GM19239 (cell line): ENCODE results near the gene LRRC58.
A peak's percentile ranks its signal among the peaks of the same experiment; 100 is the strongest.
"Not testable (repeated sequence)": the region's sequence is repeated elsewhere in the genome, so short reads cannot be mapped to it uniquely, and the experiment has no call there.

Source experiments
- DNase-seq: peaks from one replicate; pipeline ENCODE4 v3.0.0; 2011; ENCODE audit warnings: low spot score; ENCODE audit not compliant: insufficient read length
- FAIRE-seq: peaks from 2 replicates; lab custom pipeline; 2011; peaks lifted over from hg19 to GRCh38; lab: Jason Lieb, UNC

Gene LRRC58

DNA sequence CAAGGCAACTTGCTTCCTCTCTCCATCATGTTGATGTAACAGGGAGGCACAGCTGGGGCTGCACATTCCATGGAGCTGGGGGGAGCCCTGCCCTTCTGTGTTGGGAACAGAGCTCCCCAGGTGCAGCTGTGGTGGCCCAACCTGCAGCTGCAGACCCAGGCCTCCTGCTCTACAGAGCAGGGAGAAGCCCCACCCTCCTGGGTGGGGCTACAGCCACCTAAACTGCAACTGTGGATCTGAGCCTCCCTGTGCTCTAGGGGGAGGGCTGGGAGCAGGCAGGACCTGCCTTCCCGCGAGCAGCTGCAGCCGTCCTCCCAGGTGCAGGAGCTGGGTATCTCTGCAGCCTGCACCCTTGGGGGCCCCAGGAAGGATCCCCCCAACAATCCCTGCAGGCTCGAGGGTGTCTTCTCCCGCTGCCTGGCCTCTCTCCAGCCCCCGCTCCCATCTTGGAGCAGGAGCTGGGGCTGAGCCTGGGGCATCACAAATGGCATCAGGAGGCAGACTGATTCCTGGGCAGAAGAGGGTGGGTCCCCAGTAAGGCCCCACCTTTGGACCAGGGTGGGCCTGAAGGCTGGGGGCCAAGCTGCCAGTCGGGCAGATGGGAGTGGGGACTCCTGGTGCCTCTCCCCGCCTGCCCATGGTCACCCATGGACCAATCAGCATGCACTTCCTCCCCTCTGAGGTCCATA is 7.4 kb downstream of the LRRC58 start:
- FAIRE-seq: no peak
- DNase-seq: no peak

DNA sequence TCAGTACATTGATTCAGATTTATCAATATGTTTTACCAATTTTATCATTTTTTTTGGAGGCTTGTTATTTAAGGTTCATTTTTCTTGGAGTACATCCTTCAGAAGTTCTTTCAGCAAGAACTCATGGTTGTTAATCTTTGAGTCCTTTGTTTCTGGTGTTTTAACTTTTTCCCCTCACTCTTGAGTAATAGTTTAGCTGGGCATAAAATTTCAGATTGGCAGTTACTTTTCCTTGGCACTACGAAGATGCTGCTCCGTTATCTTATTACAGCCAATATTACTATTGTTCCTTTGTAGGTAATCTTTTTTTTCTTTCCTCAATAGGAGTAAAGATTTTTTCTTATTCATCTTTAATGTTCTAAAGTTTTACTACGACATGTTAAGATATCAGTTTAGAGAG is 9.8 kb downstream of the LRRC58 start:
- no peak for DNase-seq
- FAIRE-seq: no peak

DNA sequence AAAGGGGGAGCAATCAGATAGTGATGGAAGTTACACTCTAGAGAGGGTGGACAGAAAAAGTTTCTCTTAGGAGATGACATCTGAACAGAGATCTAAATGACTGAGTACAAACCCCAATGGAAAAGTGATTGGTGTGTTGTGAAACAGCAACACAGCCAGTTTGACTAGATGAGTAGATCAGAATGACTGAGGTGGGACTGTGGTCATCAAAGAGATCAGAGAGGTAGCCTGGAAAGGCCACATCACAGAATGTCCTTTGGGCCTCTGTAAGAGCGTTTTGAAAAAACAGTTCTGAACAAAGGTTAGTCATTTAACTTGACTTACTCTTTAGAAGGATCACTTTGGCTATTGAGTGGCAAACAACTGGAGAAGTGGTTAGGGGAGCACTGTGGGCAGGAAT is 10.6 kb downstream of the LRRC58 start:
- FAIRE-seq (no peak), DNase-seq (no peak)

DNA sequence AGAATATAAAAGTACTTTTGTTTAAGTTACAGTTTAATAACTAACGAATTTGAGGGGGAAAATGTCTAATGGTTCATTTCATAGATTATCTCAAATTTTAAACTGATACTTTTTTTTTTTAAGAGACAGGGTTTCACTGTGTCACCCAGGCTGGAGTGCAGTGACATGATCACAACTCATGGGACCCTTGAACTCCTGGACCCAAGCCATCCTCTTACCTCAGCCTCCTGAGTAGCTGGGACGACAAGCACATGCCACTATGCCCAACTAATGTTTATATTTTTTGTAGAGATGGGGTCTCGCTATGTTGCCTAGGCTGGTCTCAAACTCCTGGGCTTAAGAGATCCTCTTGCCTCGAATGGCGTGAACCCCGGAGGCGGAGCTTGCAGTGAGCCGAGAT is 16.5 kb downstream of the LRRC58 start:
- no peak for FAIRE-seq
- DNase-seq: no peak

DNA sequence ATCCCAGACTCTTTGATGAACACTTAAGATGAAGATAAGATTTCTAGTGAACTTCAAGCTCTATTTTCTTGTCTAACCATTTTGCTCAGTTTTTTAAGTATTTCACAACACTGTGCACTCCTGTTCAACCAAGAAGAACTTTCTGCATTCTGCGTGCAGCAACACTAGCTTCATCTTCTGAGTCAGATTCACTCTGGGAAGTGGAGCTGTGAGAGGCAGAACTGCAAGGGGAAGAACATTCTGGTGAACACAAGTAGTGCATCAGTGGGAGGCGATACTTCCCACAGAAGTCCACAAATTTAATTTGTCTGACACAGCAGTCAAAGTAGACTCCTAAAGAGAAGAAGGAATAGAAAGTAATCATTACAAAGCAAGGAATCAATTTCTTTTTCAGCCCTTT is 18.1 kb downstream of the LRRC58 start:
- DNase-seq (no peak), FAIRE-seq (peak; percentile 37)

DNA sequence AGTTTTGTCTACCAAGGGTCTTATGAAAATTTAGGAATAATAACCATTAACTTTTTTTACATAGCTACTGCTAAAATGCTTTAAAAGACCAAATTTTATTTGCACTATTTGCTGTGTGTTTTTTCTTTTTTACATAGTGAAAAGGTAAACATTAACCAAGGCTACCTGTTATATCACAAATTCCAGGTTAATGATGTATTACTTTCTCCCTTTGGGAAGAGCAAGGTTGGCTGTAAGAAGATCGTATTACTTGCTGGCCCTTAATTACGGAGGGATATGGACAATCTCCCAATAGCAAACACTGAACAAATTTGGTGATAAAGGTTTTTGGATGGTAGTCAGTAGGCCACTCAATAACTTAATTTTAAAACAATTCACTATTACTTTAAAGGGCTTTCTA is 22.4 kb downstream of the LRRC58 start:
- DNase-seq (no peak), FAIRE-seq (peak; percentile 71)

DNA sequence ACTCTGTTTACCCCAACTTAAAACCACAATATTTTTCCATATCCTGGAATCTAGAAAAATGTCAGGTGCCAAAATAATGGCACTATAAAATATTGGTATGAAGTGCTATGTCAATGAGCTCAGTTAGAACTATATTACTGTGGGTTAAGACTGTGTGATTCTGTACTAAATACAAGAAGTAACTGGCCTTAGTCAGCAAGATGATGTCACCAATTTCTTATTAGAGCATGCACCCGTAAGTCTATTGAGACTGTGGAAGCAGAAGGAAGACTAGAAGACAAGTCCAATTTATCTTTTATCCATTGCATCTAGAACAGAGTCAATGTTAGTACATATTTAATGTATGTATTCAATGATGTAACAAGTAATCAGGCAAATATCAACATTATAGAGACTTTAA is 25.0 kb downstream of the LRRC58 start:
- no peak for FAIRE-seq

DNA sequence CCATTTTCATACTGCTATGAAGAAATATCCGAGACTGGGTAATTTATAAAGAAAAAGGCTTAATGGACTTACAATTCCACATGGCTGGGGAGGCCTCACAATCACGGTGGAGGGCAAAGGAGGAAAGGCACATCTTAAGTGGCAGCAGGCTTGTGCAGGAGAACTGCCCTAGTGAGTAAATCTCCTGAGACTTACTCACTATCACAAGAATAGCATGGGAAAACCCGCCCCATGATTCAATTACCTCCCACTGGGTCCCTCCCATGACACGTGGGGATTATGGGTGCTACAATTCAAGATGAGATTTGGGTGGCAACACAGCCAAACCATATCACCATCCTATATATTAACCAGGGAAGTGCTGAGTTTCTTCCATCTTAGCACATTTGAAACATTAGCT is 25.4 kb downstream of the LRRC58 start:
- FAIRE-seq, DNase-seq: not testable (repeated sequence)

More for the DNA sequence above, 25.0 kb downstream of the LRRC58 start:
- no peak for DNase-seq

DNA sequence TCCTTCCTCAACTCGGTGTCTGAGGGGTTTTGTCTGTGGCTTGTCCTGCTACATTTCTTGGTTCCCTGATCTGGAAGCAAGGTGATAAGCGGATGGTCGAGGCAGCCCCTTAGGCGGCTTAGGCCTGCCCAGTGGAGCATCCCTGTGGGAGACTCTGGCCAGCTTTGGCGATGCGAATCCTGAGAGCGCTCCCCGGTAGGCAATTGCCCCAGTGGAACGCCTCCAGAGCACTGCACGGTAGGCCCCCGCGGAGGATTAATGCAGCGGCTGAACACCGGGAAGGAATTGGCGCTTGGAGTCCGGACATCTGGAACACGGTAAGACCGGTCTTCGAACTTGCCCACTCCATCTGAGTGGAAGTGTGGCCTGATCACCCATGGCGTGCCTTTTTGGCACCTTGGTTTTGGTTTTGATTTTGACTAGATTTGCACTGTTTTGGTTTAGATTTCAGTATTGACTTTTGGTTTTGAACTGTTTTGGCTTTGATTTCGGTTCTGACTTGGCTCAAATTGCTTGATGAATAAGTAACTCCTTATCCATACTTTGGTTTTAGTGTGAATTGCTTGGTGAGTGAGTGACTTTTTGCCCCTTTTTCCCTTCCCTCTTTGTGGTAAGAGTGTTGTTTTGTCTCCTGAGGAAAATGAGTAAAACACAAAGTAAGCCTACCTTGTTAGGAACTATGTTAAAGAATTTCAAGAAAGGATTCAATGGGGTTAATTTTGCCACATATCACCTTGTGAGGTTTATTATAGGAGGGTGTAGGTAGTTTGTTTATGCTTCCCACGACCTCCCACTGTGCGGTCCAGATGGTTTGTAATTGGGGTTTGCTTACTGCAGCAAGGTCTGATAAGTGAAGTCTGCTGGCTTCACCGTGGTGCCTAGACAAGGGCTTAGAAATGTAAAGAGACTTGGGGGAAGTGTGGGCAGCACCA is 37.0 kb downstream of the LRRC58 start:
- FAIRE-seq (peak; percentile 85), DNase-seq (no peak)

DNA sequence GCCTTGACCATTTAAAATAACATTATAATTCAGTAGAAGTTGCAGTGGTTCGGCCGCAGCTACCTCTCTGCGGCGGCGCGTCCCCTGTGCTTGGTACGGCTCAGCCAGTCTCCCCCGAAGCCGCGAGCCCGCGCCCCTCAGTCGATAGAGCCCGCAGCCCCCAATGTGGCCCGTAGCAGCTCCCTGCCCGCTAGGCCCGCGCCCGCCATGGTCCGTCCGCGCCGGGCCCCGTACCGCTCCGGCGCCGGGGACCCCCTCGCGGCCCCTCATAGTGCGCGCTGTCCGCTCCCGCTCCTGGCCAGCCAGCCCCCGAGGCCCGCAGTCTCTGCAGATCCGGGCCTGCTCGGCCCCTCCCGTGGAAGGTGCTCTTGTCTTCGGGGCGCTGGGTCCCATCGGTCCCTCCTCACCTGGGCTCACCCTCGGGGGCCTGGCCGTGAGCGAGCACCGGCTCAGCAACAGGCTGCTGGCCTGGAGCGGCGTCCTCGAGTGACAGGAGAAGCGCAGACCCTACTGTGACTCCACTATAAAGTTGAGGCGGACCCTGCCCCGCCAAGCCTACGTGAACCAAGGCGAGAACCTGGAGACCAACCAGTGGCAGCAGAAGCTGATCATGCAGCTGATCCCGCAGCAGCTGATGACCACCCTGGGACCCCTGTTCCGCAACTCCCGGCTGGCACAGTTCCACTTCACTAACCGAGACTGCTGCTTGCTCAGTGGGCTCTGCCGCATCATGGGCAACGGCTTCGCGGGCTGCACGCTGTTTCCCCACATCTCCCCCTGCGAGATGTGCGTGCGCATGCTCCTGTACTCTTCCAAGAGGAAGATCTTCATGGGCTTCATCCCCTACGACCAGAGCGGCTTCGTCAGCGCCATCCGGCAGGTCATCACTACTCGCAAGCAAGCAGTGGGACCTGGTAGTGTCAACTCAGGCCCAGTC is 42.4 kb downstream of the LRRC58 start:
- FAIRE-seq (no peak), DNase-seq (no peak)

DNA sequence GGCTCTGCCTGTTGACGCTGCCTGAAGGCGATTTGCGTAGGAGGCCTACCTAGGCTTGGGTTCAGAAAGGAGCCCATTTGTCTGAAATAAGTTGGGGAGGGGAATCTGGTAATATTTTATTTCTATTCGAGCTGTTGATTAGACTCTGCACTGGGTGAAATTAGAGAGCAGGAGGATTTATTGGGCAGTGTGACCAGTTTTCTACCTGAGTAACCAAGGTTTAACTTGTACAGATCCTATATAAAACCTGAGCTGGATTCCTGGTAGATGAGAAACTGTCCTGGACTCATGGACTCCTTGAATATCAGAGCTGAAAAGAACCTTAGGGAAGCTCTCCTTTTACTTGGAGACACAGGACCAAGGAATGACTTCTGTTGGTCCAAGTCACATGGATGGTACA is 44.5 kb downstream of the LRRC58 start:
- no peak for DNase-seq
- no peak for FAIRE-seq

DNA sequence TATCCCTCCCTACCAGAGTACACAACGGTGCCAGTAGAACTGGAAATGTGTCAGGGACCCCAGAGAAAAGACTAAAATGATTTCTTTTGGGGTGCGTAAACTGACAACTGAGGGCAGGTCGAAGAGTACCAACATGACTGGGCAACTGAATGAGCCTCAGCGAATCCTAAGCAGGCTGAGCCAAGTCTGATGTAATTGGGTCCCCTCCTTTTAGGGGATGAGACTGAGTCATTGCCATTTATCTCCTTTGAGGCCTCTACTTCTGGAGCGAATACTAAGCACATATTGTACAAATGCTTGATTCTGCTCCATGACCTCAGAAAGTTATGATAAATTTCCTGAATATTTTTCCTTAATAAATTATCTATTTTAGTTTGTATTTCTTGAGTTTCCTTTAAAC is 46.8 kb downstream of the LRRC58 start:
- FAIRE-seq: no peak

DNA sequence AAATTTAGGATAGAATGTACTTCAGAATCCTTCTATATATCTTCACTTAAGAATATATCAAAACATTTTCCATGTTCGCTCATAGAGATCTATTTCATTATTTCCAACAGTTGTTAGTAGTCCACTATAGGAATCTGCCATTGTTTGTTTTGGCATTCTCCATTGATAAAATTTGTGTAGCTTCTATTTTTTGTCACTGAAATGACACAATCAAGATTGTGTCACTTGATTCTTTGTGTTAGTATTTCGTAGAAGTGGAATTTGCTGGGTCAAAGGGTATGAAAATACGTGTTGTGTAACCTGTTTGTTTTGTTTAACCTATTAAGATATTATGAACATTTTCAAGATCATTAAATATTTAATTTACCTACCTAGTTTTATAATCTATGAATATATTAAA is 48.2 kb downstream of the LRRC58 start:
- no peak for DNase-seq
- no peak for FAIRE-seq

More for the DNA sequence above, 46.8 kb downstream of the LRRC58 start:
- no peak for DNase-seq

DNA sequence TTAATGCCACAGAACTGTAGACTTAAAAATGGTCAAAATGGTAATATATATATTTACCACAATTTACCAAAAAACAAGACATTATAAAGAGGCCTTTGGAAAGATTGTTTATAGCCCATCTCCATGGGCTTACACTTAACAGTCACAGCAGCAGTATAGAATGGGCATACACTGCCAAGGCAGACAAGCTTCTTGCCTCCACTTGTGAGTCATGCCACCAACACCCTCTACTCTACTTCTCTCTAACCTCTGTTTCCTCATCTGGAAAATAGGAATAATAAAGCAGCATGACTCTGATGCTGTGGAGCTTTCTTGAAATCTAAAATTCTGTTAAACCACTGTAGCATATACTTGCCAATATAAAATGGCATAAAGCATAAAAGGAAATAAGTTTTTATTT is 49.8 kb downstream of the LRRC58 start:
- DNase-seq: no peak
- no peak for FAIRE-seq

DNA sequence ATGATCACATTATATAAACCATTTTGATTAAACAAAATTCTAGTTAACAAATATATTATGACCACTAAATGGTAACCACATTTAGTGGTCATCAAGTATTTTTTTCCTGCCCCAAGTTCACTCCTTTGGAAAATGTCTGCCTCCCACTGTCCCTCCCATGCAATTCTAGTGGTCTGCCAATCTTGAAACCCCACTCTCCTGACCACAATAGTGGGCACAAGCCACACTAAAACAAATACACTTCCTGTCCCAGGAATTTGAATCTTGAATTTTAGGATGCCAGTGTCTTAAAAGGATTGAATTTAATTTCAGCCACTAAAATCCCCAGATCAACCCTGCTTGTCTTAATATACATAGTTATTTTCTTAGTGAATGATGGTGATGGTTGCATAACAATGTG is 50.2 kb downstream of the LRRC58 start:
- no peak for FAIRE-seq
- no peak for DNase-seq

DNA sequence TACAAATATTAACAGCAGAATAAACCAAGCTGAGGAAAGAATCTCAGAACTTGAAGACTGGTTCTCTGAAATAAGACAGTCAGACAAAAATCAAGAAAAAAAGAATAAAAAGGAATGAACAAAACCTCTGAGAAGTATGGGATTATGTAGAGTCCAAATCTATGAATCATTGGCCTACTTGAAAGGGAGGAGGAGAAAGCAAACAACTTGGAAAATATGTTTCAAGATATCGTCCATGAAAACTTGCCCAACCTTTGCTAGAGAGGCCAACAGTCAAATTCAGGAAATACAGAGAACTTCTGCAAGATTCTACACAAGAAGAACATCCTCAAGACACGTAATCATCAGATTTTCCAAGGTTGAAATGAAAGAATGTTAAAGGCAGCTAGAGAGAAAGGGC is 57.6 kb downstream of the LRRC58 start:
- DNase-seq, FAIRE-seq: not testable (repeated sequence)

DNA sequence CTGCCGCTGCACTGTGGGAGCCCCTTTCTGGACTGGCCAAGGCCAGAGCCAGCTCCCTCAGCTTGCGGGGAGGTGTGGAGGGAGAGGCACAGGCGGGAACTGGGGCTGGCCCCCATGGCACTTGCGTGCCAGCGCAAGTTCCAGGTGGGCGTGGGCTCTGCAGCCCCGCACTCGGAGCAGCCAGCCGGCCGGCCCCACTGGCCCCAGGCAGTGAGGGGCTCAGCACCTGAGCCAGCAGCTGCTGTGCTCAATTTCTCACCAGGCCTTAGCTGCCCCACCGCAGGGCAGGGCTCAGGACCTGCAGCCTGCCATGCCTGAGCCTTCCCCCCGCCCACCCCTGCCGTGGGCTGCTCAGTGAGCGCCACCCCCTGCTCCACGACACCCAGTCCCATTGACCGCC is 59.5 kb downstream of the LRRC58 start:
- FAIRE-seq (no peak), DNase-seq (no peak)

DNA sequence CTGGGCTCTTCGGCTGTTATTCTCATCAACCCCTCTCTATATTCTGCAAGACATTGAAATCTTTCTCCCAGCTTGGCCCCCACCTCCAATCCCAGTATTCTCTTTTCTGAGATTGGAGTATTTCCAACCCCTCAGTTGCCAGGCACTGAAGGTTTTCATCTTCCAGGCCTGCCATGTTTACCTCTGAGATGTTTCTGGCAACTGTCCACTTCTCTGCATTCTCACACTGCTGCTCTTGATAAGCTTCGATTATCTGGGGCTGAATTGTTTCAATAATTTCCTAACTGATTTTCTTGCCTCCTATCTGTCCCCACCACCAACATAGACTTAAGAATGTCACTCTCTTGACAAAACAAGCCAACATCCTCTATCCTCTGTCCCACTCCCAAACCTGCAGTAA is 62.7 kb downstream of the LRRC58 start:
- no peak for DNase-seq
- no peak for FAIRE-seq

DNA sequence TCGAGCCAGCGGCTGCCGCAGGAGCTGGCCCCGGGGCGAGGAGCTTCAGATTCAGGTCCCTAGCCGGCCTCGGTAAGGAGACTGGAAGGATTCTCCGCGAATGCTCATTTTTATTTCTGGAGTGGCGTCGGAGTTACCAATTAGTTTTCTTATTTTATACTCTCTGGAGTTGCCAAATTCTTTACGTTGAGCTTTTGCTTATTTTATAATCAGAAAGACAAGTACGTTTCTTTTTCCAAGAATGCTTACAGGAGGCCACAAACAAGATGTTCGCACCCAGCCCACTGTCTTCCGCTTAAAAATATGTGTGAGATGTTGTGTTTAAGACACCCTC is 63.7 kb downstream of the LRRC58 start:
- no peak for DNase-seq
- no peak for FAIRE-seq

DNA sequence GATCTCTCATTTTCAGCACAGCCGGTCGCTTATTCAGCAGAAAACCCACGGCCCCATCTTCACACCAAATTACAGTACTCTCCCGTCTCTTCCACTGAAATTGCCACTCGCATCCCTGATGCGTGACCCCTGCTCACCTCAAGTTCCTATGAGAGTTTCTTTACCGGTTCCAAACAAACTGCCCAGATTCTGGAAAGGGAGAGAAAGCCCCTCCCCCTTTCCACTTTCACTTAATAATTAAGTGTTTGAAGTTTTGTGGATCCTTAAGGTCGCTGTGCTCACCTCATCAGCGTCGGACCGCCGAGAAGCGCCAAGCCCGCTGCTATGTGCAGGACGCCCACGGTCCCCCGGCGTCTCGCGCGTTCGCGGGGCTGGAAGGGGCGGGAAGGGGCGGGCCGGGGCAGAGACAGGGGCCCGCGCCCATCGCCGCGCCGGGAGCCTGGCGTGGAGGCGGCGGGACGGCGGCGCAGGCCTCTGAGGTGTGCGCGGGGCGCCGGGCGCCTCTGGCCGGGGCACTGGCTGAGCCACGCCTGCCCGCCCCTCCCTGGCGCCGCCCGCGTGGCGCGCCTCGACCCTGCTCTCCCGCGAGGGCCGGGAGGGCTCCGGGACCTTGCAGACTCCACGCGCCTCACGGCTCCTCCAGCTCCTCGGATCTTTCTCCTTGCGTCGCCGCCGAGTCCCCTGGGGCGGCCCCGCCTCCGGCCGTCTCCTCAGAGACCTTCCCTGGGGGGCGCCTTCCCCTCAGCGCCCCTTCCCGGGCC is 64.2 kb downstream of the LRRC58 start, which contains the start of gene GPR156:
Gene GPR156, minus strand, starts transcription at position 476 of the 761 bp plus-strand sequence. CDS start 41,124 bp downstream, outside the sequence.
- FAIRE-seq (no peak), DNase-seq (no peak)
